OCI-LY7 (cell line): ENCODE measurements around the gene F2R. TPM values are rescaled to one million over a fixed set of nuclear protein-coding genes. Genes with fewer than 3 reads are reported as not detected.

Source experiments
- BruUV-seq: library from RNA; stranded (reverse); fragments of 400-500 nt; replicated peaks from 2 replicates; lab custom pipeline; 2021; lab: Mats Ljungman, UMichigan
- CTCF ChIA-PET: fragments of 300-600 bp; sonication (Branson Sonifier 250); formaldehyde crosslinking; loops from one replicate; lab custom pipeline; 2022; ENCODE audit warnings: antibody characterized with exemption; ENCODE audit not compliant: unreplicated experiment; lab: Charles Lee
- POLR2A ChIA-PET: fragments of 300-600 bp; sonication (Branson Sonifier 250); formaldehyde crosslinking; loops from one replicate; lab custom pipeline; 2022; ENCODE audit warnings: antibody characterized with exemption; lab: Charles Lee
- DNase-seq: peaks from one replicate; pipeline ENCODE4 v3.0.0-alpha.2; 2015; ENCODE audit warnings: low spot score
- H2AFZ ChIP-seq: fragments of 200-600 bp; sonication (generic), shearing (Covaris generic); 2 replicates; pipeline ENCODE4 v1.6.1; 2014; ENCODE audit warnings: mild to moderate bottlenecking, antibody characterized with exemption, low read length, moderate library complexity
- H3K27ac ChIP-seq: fragments of 200-600 bp; sonication (generic); 2 replicates; pipeline ENCODE4 v1.5.1; 2014; ENCODE audit warnings: mixed run types, low read depth, mild to moderate bottlenecking, moderate library complexity, low read length, inconsistent platforms; ENCODE audit not compliant: poor library complexity, severe bottlenecking
- H3K36me3 ChIP-seq: fragments of 200-600 bp; sonication (generic); 2 replicates; pipeline ENCODE4 v1.6.1; 2014; ENCODE audit warnings: mild to moderate bottlenecking, antibody characterized with exemption, low read length, moderate library complexity, mixed read lengths; ENCODE audit not compliant: insufficient read depth
- H3K4me1 ChIP-seq: fragments of 200-600 bp; sonication (generic); 2 replicates; pipeline ENCODE4 v1.5.1; 2014; ENCODE audit warnings: mild to moderate bottlenecking, low read length; ENCODE audit not compliant: insufficient read depth, poor library complexity, severe bottlenecking
- H3K4me2 ChIP-seq: fragments of 200-600 bp; sonication (generic); 2 replicates; pipeline ENCODE4 v1.6.1; 2014; ENCODE audit warnings: mild to moderate bottlenecking, low read length
- H3K4me3 ChIP-seq: fragments of 200-600 bp; sonication (generic); 2 replicates; pipeline ENCODE4 v1.5.1; 2014; ENCODE audit warnings: mild to moderate bottlenecking, low read depth, low read length; ENCODE audit not compliant: poor library complexity, severe bottlenecking
- H3K79me2 ChIP-seq: fragments of 200-600 bp; sonication (generic); 2 replicates; pipeline ENCODE4 v1.6.1; 2016; ENCODE audit warnings: low read depth, mild to moderate bottlenecking, low read length, moderate library complexity, mixed read lengths; ENCODE audit not compliant: insufficient read depth
- H3K9me2 ChIP-seq: fragments of 200-600 bp; sonication (generic); 2 replicates; pipeline ENCODE4 v1.6.1; 2016; ENCODE audit warnings: mild to moderate bottlenecking, low read length, mixed read lengths; ENCODE audit not compliant: insufficient read depth
- H3K9me3 ChIP-seq: fragments of 200-600 bp; sonication (generic); 2 replicates; pipeline ENCODE4 v1.6.1; 2014; ENCODE audit warnings: mild to moderate bottlenecking, mixed run types, low read length, mixed read lengths
- H4K20me1 ChIP-seq: fragments of 200-600 bp; sonication (generic); 2 replicates; pipeline ENCODE4 v1.6.1; 2014; ENCODE audit warnings: mild to moderate bottlenecking, antibody characterized with exemption, low read length, moderate library complexity, mixed read lengths; ENCODE audit not compliant: insufficient read depth
- EZH2phosphoT487 ChIP-seq: fragments of 200-600 bp; sonication (generic); IDR thresholded peaks from 2 replicates; pipeline ENCODE4 v1.6.1; 2018; ENCODE audit warnings: low read depth, borderline replicate concordance, mild to moderate bottlenecking, mixed run types, antibody characterized with exemption, low read length, moderate library complexity, mixed read lengths
- intact Hi-C: fragments of 100-400 bp; cut with micrococcal nuclease; formaldehyde crosslinking; loops from one replicate; pipeline ENCODE4 v1.10.0; 2022; ENCODE audit not compliant: unreplicated experiment
- total RNA-seq, 2 experiments: library from RNA; depleted of rRNA in 1 of 2; stranded (reverse); fragments of >200 nt in 1 of 2; shearing (Covaris generic) in 1 of 2; gene quantifications; 2 replicates each; pipeline ENCODE4 v1.2.3, GENCODE V29; 2014 to 2022
- TF ChIP-seq, protein P1 (sequence below): fragments of 200-600 bp; sonication (generic); conservative IDR thresholded peaks from 2 replicates; pipeline ENCODE4 v1.5.1; 2014; ENCODE audit warnings: mild to moderate bottlenecking, antibody characterized with exemption, low read length, moderate library complexity, mixed read lengths

F2R gene
- total RNA-seq, 2 experiments from 2014 or later = 0.08 TPM; not detected in 1

DNA sequence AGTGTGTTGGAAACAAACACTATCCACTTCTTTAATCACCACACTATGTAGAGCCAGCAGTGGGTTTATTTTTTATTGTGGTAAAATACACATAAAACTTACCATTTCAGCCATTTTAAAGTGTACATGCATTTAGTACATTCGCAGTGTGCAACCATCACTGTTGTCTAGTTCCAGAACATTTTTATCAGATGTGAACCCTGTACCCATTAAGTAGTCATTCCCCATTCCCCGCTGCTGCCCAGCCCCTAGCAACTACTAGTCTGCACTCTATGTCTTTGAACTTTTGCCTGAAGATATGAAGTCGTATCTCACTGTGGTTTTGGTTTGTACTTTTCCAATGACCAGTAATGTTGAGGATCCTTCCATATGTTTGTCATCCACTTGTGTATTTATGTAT, 30.2 kb upstream of the F2R start:
- intact Hi-C loops = no loop called here
- Histone ChIP-seq H2AFZ (no peak overlapping the region), H3K27ac (no peak overlapping the region), H3K9me3 (no peaks in the 10 kb centered on the region), H3K4me1 (no peaks in the 10 kb centered on the region), H3K4me2 (no peak overlapping the region), H3K79me2 (no peaks in the 10 kb centered on the region), H3K4me3 (no peak overlapping the region), H4K20me1 (no peaks in the 10 kb centered on the region), H3K9me2 (no peaks in the 10 kb centered on the region), H3K36me3 (peaks cover 36% of the 10 kb centered on the region)
- no peak for DNase-seq
- no TSS peak for BruUV-seq
- TF ChIP-seq EZH2phosphoT487 = no peak
- TF ChIP-seq, protein P1, sequence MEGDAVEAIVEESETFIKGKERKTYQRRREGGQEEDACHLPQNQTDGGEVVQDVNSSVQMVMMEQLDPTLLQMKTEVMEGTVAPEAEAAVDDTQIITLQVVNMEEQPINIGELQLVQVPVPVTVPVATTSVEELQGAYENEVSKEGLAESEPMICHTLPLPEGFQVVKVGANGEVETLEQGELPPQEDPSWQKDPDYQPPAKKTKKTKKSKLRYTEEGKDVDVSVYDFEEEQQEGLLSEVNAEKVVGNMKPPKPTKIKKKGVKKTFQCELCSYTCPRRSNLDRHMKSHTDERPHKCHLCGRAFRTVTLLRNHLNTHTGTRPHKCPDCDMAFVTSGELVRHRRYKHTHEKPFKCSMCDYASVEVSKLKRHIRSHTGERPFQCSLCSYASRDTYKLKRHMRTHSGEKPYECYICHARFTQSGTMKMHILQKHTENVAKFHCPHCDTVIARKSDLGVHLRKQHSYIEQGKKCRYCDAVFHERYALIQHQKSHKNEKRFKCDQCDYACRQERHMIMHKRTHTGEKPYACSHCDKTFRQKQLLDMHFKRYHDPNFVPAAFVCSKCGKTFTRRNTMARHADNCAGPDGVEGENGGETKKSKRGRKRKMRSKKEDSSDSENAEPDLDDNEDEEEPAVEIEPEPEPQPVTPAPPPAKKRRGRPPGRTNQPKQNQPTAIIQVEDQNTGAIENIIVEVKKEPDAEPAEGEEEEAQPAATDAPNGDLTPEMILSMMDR = no peak
- CTCF ChIA-PET = no interaction called here
- POLR2A ChIA-PET = no interaction called here

DNA sequence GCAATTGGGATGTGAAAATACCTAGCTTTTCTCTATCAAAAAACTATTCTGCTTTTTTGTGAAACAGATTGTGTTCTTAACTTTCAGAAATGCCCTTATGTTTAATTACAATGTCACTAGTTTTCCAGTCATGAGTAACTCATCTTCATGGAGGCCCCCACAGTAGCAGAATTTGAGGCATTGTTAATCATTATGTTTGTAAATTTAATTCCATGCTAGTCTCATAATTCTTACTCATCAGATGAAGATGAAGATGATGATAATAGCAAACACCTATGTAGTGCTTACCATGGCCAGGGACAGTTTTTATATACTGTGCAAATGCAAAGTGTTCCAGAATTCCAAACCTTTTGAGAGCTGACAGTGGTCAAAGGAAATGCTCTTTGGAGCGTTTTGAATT, 27.7 kb upstream of the F2R start:
- Histone ChIP-seq H3K36me3 (peaks cover 38% of the 10 kb centered on the region), H3K9me3 (no peaks in the 10 kb centered on the region), H3K79me2 (no peaks in the 10 kb centered on the region), H3K4me2 (no peak overlapping the region), H4K20me1 (no peaks in the 10 kb centered on the region), H3K4me1 (no peaks in the 10 kb centered on the region), H3K27ac (no peak overlapping the region), H3K4me3 (no peak overlapping the region), H3K9me2 (no peaks in the 10 kb centered on the region), H2AFZ (no peak overlapping the region)
- intact Hi-C loops = no loop called here
- no peak for DNase-seq
- no TSS peak for BruUV-seq
- CTCF ChIA-PET = no interaction called here
- POLR2A ChIA-PET = no interaction called here
- TF ChIP-seq, protein P1 = no peak
- TF ChIP-seq EZH2phosphoT487 = no peak

DNA sequence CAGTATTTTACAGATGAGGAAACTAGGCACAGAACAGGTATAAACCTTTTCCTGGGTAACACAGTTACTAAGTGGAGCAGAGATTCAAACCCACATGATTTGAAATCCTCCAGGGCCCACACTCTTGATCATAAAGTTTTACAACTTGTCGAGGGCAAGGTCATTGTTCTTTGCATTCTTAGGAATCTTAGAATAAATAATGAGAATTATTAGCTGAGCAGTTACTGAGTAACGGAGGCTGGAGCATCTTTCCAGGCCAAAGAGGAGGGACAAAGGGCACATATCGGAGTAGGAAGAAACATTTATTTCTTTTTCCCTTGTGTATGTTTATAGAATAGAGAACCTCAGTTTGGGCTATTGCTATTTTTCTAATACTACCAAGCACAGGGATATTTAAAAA, 27.1 kb upstream of the F2R start:
- CTCF ChIA-PET = no interaction called here

More for the DNA sequence above, 27.1 kb upstream of the F2R start:
- intact Hi-C loops = no loop called here
- no peaks in the 10 kb centered on the region for H3K79me2 ChIP-seq
- DNase-seq = no peak
- H3K36me3 ChIP-seq = peaks cover 39% of the 10 kb centered on the region
- POLR2A ChIA-PET = interaction anchor here (1.0 kb wide), 1 partner anchor 105 kb away, joined by 3 read pairs; no protein-coding TSS in a partner anchor
- H3K4me1 ChIP-seq = no peaks in the 10 kb centered on the region
- no peaks in the 10 kb centered on the region for H3K9me2 ChIP-seq
- H3K4me2 ChIP-seq = no peak overlapping the region
- no peak overlapping the region for H3K4me3 ChIP-seq
- H3K27ac ChIP-seq = no peak overlapping the region
- BruUV-seq = no TSS peak
- no peak for TF ChIP-seq EZH2phosphoT487
- TF ChIP-seq, protein P1 = no peak
- no peak overlapping the region for H2AFZ ChIP-seq
- no peaks in the 10 kb centered on the region for H3K9me3 ChIP-seq
- no peaks in the 10 kb centered on the region for H4K20me1 ChIP-seq
